ENCODE data around the gene KPNA3. TPM values are rescaled to one million over a fixed set of nuclear protein-coding genes. Genes with fewer than 3 reads are reported as not detected.

The KPNA3 gene
- total and polyA plus RNA-seq, 2 experiments from 2014 or later: 30.5 to 55.7 TPM

GRCh38 chr13:49840266-49840665 is 47.8 kb upstream of the KPNA3 start:
- Histone ChIP-seq H3K79me2 (replicated peaks; ENCODE audit: insufficient read depth) (no peaks in the 10 kb centered on the region), H3K4me1 (ENCODE audit: insufficient read depth) (peaks cover 10% of the 10 kb centered on the region), H4K20me1 (replicated peaks; ENCODE audit: insufficient read depth) (no peaks in the 10 kb centered on the region), H3K36me3 (ENCODE audit: insufficient read depth) (no peaks in the 10 kb centered on the region), H3K4me3 (no peak overlapping the region), H2AFZ (peak overlapping the region; percentile 86), H3K9me2 (ENCODE audit: insufficient read depth) (0 out of 2 replicates have a peak, but pooled peaks cover 5% of the 10 kb centered on the region), H3F3A (replicated peaks; ENCODE audit: low read depth) (no peaks in the 10 kb centered on the region), H3K27me3 (ENCODE audit: insufficient read depth) (no peaks in the 10 kb centered on the region), H3K4me2 (no peak overlapping the region; the same call in 1 of the 2 replicates), H3K27ac (ENCODE audit: low read depth) (no peak overlapping the region)
- H3K27me3 Mint-ChIP-seq (ENCODE audit: insufficient read depth, low read depth, poor library complexity): peaks cover 9% of the 10 kb centered on the region
- no peaks in the 10 kb centered on the region for H3K9me3 Mint-ChIP-seq
- H3K4me1 Mint-ChIP-seq: peaks cover 33% of the 10 kb centered on the region
- TF ChIP-seq ZNF331 (CRISPR knock-in tag; IDR thresholded peaks at IDR 0.05; ENCODE audit: low read depth) (no peak), POLR2AphosphoS5 (IDR thresholded peaks at IDR 0.05; ENCODE audit: low read depth) (no peak), STAT1 (IDR thresholded peaks at IDR 0.05; ENCODE audit: unreplicated experiment) (no peak), NANOG (IDR thresholded peaks at IDR 0.05; ENCODE audit: borderline replicate concordance) (no peak), JUNB (IDR thresholded peaks at IDR 0.05; ENCODE audit: unreplicated experiment) (no peak), CREB1 (CRISPR knock-in tag; IDR thresholded peaks at IDR 0.05; ENCODE audit: low read depth) (no peak), EZH2 (IDR thresholded peaks at IDR 0.05; ENCODE audit: low read depth, unreplicated experiment) (no peak), CTCF (conservative IDR thresholded peaks at IDR 0.05; ENCODE audit: low read depth in 2 of 2) (no peak), ZNF114 (CRISPR knock-in tag; IDR thresholded peaks at IDR 0.05) (no peak)
- TF ChIP-seq, protein P1, sequence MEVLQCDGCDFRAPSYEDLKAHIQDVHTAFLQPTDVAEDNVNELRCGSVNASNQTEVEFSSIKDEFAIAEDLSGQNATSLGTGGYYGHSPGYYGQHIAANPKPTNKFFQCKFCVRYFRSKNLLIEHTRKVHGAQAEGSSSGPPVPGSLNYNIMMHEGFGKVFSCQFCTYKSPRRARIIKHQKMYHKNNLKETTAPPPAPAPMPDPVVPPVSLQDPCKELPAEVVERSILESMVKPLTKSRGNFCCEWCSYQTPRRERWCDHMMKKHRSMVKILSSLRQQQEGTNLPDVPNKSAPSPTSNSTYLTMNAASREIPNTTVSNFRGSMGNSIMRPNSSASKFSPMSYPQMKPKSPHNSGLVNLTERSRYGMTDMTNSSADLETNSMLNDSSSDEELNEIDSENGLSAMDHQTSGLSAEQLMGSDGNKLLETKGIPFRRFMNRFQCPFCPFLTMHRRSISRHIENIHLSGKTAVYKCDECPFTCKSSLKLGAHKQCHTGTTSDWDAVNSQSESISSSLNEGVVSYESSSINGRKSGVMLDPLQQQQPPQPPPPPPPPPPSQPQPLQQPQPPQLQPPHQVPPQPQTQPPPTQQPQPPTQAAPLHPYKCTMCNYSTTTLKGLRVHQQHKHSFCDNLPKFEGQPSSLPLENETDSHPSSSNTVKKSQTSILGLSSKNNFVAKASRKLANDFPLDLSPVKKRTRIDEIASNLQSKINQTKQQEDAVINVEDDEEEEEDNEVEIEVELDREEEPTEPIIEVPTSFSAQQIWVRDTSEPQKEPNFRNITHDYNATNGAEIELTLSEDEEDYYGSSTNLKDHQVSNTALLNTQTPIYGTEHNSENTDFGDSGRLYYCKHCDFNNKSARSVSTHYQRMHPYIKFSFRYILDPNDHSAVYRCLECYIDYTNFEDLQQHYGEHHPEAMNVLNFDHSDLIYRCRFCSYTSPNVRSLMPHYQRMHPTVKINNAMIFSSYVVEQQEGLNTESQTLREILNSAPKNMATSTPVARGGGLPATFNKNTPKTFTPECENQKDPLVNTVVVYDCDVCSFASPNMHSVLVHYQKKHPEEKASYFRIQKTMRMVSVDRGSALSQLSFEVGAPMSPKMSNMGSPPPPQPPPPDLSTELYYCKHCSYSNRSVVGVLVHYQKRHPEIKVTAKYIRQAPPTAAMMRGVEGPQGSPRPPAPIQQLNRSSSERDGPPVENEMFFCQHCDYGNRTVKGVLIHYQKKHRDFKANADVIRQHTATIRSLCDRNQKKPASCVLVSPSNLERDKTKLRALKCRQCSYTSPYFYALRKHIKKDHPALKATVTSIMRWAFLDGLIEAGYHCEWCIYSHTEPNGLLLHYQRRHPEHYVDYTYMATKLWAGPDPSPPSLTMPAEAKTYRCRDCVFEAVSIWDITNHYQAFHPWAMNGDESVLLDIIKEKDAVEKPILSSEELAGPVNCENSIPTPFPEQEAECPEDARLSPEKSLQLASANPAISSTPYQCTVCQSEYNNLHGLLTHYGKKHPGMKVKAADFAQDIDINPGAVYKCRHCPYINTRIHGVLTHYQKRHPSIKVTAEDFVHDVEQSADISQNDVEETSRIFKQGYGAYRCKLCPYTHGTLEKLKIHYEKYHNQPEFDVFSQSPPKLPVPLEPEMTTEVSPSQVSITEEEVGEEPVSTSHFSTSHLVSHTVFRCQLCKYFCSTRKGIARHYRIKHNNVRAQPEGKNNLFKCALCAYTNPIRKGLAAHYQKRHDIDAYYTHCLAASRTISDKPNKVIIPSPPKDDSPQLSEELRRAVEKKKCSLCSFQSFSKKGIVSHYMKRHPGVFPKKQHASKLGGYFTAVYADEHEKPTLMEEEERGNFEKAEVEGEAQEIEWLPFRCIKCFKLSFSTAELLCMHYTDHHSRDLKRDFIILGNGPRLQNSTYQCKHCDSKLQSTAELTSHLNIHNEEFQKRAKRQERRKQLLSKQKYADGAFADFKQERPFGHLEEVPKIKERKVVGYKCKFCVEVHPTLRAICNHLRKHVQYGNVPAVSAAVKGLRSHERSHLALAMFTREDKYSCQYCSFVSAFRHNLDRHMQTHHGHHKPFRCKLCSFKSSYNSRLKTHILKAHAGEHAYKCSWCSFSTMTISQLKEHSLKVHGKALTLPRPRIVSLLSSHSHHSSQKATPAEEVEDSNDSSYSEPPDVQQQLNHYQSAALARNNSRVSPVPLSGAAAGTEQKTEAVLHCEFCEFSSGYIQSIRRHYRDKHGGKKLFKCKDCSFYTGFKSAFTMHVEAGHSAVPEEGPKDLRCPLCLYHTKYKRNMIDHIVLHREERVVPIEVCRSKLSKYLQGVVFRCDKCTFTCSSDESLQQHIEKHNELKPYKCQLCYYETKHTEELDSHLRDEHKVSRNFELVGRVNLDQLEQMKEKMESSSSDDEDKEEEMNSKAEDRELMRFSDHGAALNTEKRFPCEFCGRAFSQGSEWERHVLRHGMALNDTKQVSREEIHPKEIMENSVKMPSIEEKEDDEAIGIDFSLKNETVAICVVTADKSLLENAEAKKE (CRISPR knock-in tag; IDR thresholded peaks at IDR 0.05): no peak
- no peaks in the 10 kb centered on the region for H3K36me3 Mint-ChIP-seq (ENCODE audit: low read depth)
- no peak overlapping the region for H3K27ac Mint-ChIP-seq
- ATAC-seq: peak; percentile 15; the same call in 1 of the 3 replicates
- no peak overlapping the region for H3K4me3 Mint-ChIP-seq
- peak; percentile 8 for DNase-seq (ENCODE audit: low spot score)

Measured in GM23338 (cell line).